B cell (primary cell): Measurements from ENCODE around the gene MVB12B. TPM values are rescaled to one million over a fixed set of nuclear protein-coding genes. Genes with fewer than 3 reads are reported as not detected.

Experiments
- ATAC-seq: fragments of 200-7000 bp; cut with Tn5 transposase; one replicate; pipeline ENCODE4 v1.10.0; 2021; ENCODE audit warnings: low read depth, mild to moderate bottlenecking, moderate number of reproducible peaks, moderate library complexity
- CTCF ChIA-PET: fragments of 350-600 bp; sonication (Branson Sonifier 250); formaldehyde crosslinking; loops from one replicate; lab custom pipeline; 2021; ENCODE audit warnings: antibody characterized with exemption, inconsistent platforms; lab: Charles Lee
- POLR2A ChIA-PET: fragments of 350-600 bp; sonication (Branson Sonifier 250); formaldehyde crosslinking; loops from one replicate; lab custom pipeline; 2021; ENCODE audit warnings: antibody characterized with exemption; lab: Charles Lee
- DNase-seq: peaks from one replicate; pipeline ENCODE4 v3.0.0; 2013
- H2AFZ ChIP-seq: 2 replicates; pipeline ENCODE4 v1.6.1; 2012; ENCODE audit warnings: mild to moderate bottlenecking, low read depth, low read length; ENCODE audit not compliant: insufficient read depth, poor library complexity, severe bottlenecking
- H3K27ac ChIP-seq, 2 donors: 1 replicate in 1 of 2; 2 replicates in 1 of 2; pipeline ENCODE4 v1.5.1; 2012 to 2013; ENCODE audit warnings: low read length in 2 of 2, mild to moderate bottlenecking in 2 of 2, moderate library complexity in 1 of 2
- H3K27me3 ChIP-seq, 4 experiments: fragments of 200-600 bp in 1 of 4; sonication (generic) in 1 of 4; replicated peaks in 1 of 4; 1 replicate in 2 of 4; 2 replicates in 2 of 4; pipeline versions ENCODE4 v1.6.1 to v1.7.0; 2013 to 2016; ENCODE audit warnings: low read length in 3 of 4, mild to moderate bottlenecking in 2 of 4, mixed read lengths in 1 of 4, moderate library complexity in 1 of 4; ENCODE audit not compliant: insufficient read depth in 4 of 4, control insufficient read depth in 3 of 4; ENCODE audit errors: control extremely low read depth in 1 of 4
- H3K36me3 ChIP-seq, 2 experiments: replicated peaks in 1 of 2; 1 replicate in 1 of 2; 2 replicates in 1 of 2; pipeline versions ENCODE4 v1.6.1 to v1.7.1; 2013; ENCODE audit warnings: low read length in 1 of 2; ENCODE audit not compliant: insufficient read depth in 2 of 2, control insufficient read depth in 1 of 2; ENCODE audit errors: control extremely low read depth in 1 of 2, extremely low read depth in 1 of 2
- H3K4me1 ChIP-seq, 2 donors: fragments of 200-600 bp in 1 of 2; sonication (generic) in 1 of 2; 1 replicate in 1 of 2; 2 replicates in 1 of 2; pipeline versions ENCODE4 v1.5.1 to v1.6.1; 2013 to 2017; ENCODE audit warnings: low read length in 2 of 2; ENCODE audit not compliant: control insufficient read depth in 2 of 2, insufficient read depth in 2 of 2
- H3K4me2 ChIP-seq: replicated peaks from 2 replicates; pipeline ENCODE3; 2012; ENCODE audit warnings: mild to moderate bottlenecking, low read depth, low read length; ENCODE audit not compliant: poor library complexity, severe bottlenecking
- H3K4me3 ChIP-seq, 5 experiments: fragments of 200-600 bp in 1 of 5; sonication (generic) in 1 of 5; 1 replicate in 3 of 5; 2 replicates in 2 of 5; pipeline versions ENCODE4 v1.5.1 to v1.7.0; 2011 to 2016; ENCODE audit warnings: low read length in 4 of 5, mild to moderate bottlenecking in 4 of 5, low read depth in 2 of 5, control low read depth in 1 of 5, moderate library complexity in 1 of 5; ENCODE audit not compliant: insufficient read depth in 1 of 5; ENCODE audit errors: control extremely low read depth in 1 of 5, extremely low read depth in 1 of 5
- H3K79me2 ChIP-seq: fragments of 200-600 bp; sonication (generic); one replicate; pipeline ENCODE4 v1.6.0; 2016; ENCODE audit warnings: low read length; ENCODE audit not compliant: control insufficient read depth, insufficient read depth
- H3K9ac ChIP-seq: fragments of 200-600 bp; sonication (generic); 2 replicates; pipeline ENCODE4 v1.6.1; 2017; ENCODE audit warnings: mild to moderate bottlenecking, low read length, moderate library complexity
- H3K9me3 ChIP-seq, 3 donors: one replicate each; pipeline versions ENCODE4 v1.6.1 to v1.7.1; 2013; ENCODE audit warnings: low read length in 2 of 3; ENCODE audit not compliant: control insufficient read depth in 2 of 3, insufficient read depth in 1 of 3; ENCODE audit errors: control extremely low read depth in 1 of 3
- H4K20me1 ChIP-seq: 2 replicates; pipeline ENCODE4 v1.6.0; 2012; ENCODE audit warnings: mild to moderate bottlenecking, low read length; ENCODE audit not compliant: insufficient read depth, control insufficient read depth, poor library complexity, severe bottlenecking
- H3K27ac Mint-ChIP-seq: one replicate; pipeline ENCODE4 v1.8.0; 2021; ENCODE audit warnings: mixed read lengths
- H3K27me3 Mint-ChIP-seq: one replicate; pipeline ENCODE4 v1.8.0; 2021; ENCODE audit warnings: mixed read lengths
- H3K4me1 Mint-ChIP-seq: one replicate; pipeline ENCODE4 v1.8.0; 2021; ENCODE audit warnings: mixed read lengths
- H3K4me3 Mint-ChIP-seq: one replicate; pipeline ENCODE4 v1.8.0; 2021; ENCODE audit warnings: mixed read lengths
- H3K9me3 Mint-ChIP-seq: one replicate; pipeline ENCODE4 v1.8.0; 2022; ENCODE audit warnings: mixed read lengths; ENCODE audit not compliant: insufficient read depth
- EZH2 ChIP-seq: IDR thresholded peaks from 2 replicates; pipeline ENCODE4 v1.6.1; 2012; ENCODE audit warnings: borderline replicate concordance, low read depth, mild to moderate bottlenecking, moderate library complexity, low read length; ENCODE audit not compliant: insufficient read depth, poor library complexity, severe bottlenecking
- WGBS: methylation state at CpG from one replicate; pipeline ENCODE4 v1.1.5; 2013; ENCODE audit warnings: missing lambda C conversion rate; ENCODE audit not compliant: insufficient coverage; 5-methylcytosine and 5-hydroxymethylcytosine counted together
- intact Hi-C: fragments of 100-400 bp; cut with micrococcal nuclease; formaldehyde crosslinking; loops from one replicate; pipeline ENCODE4 v1.10.0; 2022
- polyA plus RNA-seq: library from polyadenylated mRNA; depleted of rRNA; stranded (reverse); fragments of >200 nt; gene quantifications from 2 replicates; pipeline ENCODE4 v1.2.3, GENCODE V29; 2012
- total RNA-seq, 2 donors: library from RNA; stranded (reverse); fragments of 120-200 nt in 1 of 2; gene quantifications; 1 replicate in 1 of 2; 2 replicates in 1 of 2; pipeline versions ENCODE4 v1.2.3 to v1.2.4, GENCODE V29; 2013 to 2022
- TF ChIP-seq, protein P1 (sequence below): fragments of 200-600 bp; IDR thresholded peaks from one replicate; pipeline ENCODE4 v1.8.0; 2022; ENCODE audit warnings: antibody characterized with exemption, mild to moderate bottlenecking

The MVB12B gene
- total and polyA plus RNA-seq, 2 donors (not counting 1 experiment from before 2014, with no cell fraction given) = 1.2 to 9.8 TPM

GRCh38 chr9:126451316-126451885 lies 124.8 kb downstream of the MVB12B start:
- Histone ChIP-seq H3K79me2 (no peaks in the 10 kb centered on the region), H4K20me1 (no peaks in the 10 kb centered on the region), H3K4me2 (no peak overlapping the region), H3K4me1 (no peaks in the 10 kb centered on the region), H2AFZ (no peak overlapping the region), H3K27ac (no peak overlapping the region), H3K4me3 (no peak overlapping the region), H3K9me3 (no peaks in the 10 kb centered on the region), H3K27me3 (no peaks in the 10 kb centered on the region), H3K36me3 (no peaks in the 10 kb centered on the region), H3K9ac (no peak overlapping the region)
- intact Hi-C loops = no loop called here
- no peak for ATAC-seq
- Mint-ChIP-seq H3K9me3 (no peaks in the 10 kb centered on the region), H3K4me3 (no peak overlapping the region), H3K27me3 (no peaks in the 10 kb centered on the region), H3K27ac (no peak overlapping the region), H3K4me1 (no peaks in the 10 kb centered on the region)
- POLR2A ChIA-PET = no interaction called here
- TF ChIP-seq EZH2 = no peak
- TF ChIP-seq, protein P1, sequence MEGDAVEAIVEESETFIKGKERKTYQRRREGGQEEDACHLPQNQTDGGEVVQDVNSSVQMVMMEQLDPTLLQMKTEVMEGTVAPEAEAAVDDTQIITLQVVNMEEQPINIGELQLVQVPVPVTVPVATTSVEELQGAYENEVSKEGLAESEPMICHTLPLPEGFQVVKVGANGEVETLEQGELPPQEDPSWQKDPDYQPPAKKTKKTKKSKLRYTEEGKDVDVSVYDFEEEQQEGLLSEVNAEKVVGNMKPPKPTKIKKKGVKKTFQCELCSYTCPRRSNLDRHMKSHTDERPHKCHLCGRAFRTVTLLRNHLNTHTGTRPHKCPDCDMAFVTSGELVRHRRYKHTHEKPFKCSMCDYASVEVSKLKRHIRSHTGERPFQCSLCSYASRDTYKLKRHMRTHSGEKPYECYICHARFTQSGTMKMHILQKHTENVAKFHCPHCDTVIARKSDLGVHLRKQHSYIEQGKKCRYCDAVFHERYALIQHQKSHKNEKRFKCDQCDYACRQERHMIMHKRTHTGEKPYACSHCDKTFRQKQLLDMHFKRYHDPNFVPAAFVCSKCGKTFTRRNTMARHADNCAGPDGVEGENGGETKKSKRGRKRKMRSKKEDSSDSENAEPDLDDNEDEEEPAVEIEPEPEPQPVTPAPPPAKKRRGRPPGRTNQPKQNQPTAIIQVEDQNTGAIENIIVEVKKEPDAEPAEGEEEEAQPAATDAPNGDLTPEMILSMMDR = no peak
- WGBS = 96% methylated on average over 3 of the region's 6 CpGs
- DNase-seq = no peak
- CTCF ChIA-PET = interaction anchor here (2.5 kb wide), 1 partner anchor 39 kb away, joined by 10 read pairs; no protein-coding TSS in a partner anchor

DNA sequence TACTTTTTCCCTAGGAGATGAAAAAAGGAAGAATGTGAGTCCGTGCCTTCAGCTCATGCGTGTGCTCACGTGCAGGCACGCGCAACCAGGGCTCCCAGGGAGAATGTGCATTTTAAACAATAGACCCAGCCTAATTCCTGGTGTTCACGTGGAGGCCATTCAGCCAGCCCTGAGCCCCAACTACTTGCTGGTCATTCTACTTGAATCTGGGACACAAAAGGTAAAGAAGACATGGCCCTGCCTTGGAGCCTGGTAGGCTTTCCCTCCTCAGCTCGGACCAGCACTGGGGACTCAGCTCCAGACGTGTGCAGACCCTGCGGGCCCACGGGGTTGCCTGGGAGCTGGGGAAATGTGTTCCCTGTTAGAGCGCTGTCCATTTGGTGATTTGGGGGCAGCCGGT lies 125.5 kb downstream of the MVB12B start:
- Histone ChIP-seq H3K4me3 (no peak overlapping the region), H3K9ac (no peak overlapping the region), H3K4me1 (no peaks in the 10 kb centered on the region), H3K9me3 (no peaks in the 10 kb centered on the region), H3K36me3 (no peaks in the 10 kb centered on the region), H2AFZ (no peak overlapping the region), H4K20me1 (no peaks in the 10 kb centered on the region), H3K27ac (no peak overlapping the region), H3K27me3 (no peaks in the 10 kb centered on the region), H3K79me2 (no peaks in the 10 kb centered on the region), H3K4me2 (no peak overlapping the region)
- Mint-ChIP-seq H3K27me3 (no peaks in the 10 kb centered on the region), H3K4me3 (no peak overlapping the region), H3K9me3 (no peaks in the 10 kb centered on the region), H3K4me1 (no peaks in the 10 kb centered on the region), H3K27ac (no peak overlapping the region)
- ChIA-PET CTCF (interaction anchor here (2.5 kb wide), 1 partner anchor 39 kb away, joined by 10 read pairs; no protein-coding TSS in a partner anchor), POLR2A (no interaction called here)
- WGBS = 96% methylated on average over 12 of the region's 12 CpGs
- no peak for ATAC-seq
- intact Hi-C loops = no loop called here
- no peak for DNase-seq
- TF ChIP-seq, protein P1 = no peak
- no peak for TF ChIP-seq EZH2
